Omental fat pad (tissue), 4 donors: ENCODE measurements around the gene DBP. TPM values are rescaled to one million over a fixed set of nuclear protein-coding genes. Genes with fewer than 3 reads are reported as not detected.

Source experiments
- ATAC-seq: fragments of 150-250 bp; one replicate; pipeline ENCODE4 v1.9.1; 2016; ENCODE audit warnings: mild to moderate bottlenecking, moderate library complexity; ENCODE audit not compliant: low FRiP score
- DNase-seq: peaks from one replicate; pipeline ENCODE4 v3.0.0-alpha.2; 2019; ENCODE audit warnings: low spot score
- total RNA-seq, 4 donors: library from RNA; depleted of rRNA; stranded (reverse); fragments of >200 nt; gene quantifications; one replicate each; pipeline ENCODE4 v1.1.0, GENCODE V29; 2016
- TF ChIP-seq, protein P1 (sequence below), 3 donors: fragments of 450-650 bp; IDR thresholded peaks; one replicate each; pipeline ENCODE4 v1.5.1; 2016 to 2017; ENCODE audit warnings: antibody characterized with exemption in 3 of 3, mild to moderate bottlenecking in 3 of 3, moderate library complexity in 2 of 3

Gene DBP
- total RNA-seq, 4 donors from 2014 or later: 2.6 to 12.6 (median 5.2) TPM

DNA sequence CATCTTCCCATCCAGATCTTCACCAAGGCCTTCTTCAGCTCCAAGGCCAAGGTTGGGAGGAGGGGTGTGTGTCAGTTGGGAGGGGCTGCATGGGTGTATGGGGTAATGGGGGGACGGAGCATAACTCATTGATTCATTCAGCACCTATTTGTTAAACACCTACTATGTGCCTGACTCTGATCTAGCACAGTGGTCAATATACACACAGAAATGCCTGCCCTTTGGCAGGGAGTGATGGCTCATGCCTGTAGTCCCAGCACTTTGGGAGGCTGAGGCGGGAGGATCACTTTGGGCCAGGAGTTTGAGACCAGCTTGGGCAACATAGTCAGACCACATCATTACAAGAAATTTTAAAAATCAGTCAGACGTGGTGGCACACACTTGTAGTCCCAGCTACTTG is 49.8 kb downstream of the DBP start:
- no peak for ATAC-seq

DNA sequence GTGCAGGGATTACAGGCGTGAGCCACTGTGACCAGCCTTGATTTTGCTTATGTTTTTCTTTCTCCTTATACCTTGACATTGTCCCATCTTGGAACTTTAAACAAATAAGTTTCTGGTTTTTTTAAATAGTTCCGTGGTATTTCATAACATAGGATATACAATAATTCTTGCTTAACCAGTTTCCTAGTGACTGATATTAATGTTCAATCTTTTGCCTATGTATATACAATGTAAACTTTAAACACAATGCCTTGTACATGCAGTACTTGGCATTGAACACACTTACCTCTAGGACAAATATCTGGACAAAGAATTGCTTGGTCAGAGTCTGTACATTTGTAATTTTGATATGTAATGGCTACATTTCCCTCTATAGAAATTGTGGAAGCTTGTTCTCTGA is 55.0 kb downstream of the DBP start:
- TF ChIP-seq, protein P1, sequence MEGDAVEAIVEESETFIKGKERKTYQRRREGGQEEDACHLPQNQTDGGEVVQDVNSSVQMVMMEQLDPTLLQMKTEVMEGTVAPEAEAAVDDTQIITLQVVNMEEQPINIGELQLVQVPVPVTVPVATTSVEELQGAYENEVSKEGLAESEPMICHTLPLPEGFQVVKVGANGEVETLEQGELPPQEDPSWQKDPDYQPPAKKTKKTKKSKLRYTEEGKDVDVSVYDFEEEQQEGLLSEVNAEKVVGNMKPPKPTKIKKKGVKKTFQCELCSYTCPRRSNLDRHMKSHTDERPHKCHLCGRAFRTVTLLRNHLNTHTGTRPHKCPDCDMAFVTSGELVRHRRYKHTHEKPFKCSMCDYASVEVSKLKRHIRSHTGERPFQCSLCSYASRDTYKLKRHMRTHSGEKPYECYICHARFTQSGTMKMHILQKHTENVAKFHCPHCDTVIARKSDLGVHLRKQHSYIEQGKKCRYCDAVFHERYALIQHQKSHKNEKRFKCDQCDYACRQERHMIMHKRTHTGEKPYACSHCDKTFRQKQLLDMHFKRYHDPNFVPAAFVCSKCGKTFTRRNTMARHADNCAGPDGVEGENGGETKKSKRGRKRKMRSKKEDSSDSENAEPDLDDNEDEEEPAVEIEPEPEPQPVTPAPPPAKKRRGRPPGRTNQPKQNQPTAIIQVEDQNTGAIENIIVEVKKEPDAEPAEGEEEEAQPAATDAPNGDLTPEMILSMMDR (IDR thresholded peaks at IDR 0.05): no peak

More for the DNA sequence above, 49.8 kb downstream of the DBP start:
- DNase-seq: no peak
- TF ChIP-seq, protein P1 (IDR thresholded peaks at IDR 0.05): no peak

More for the DNA sequence above, 55.0 kb downstream of the DBP start:
- DNase-seq: no peak
- no peak for ATAC-seq

Other genes with a start within 250 kb of the DBP start
- 100 to 1,000 TPM in 1 of 4 donors, 10 to 100 TPM in 3; 72.2 to 102 (median 75.3) TPM for gene KDELR1, start 245.8 kb downstream of the DBP start, total RNA-seq
- gene GRIN2D, start 243.7 kb downstream of the DBP start, total RNA-seq: under 1 TPM; 0.12 to 0.63 (median 0.33) TPM
- gene GRWD1, start 191.4 kb downstream of the DBP start, total RNA-seq: 10 to 100 TPM; 19.5 to 90.5 (median 31.5) TPM
- gene KCNJ14, start 181.8 kb downstream of the DBP start, total RNA-seq: 1 to 10 TPM in 2 of 4 donors, under 1 TPM in 2; 0.56 to 2.2 (median 1.1) TPM
- 10 to 100 TPM; 19.2 to 49.7 (median 26.8) TPM for gene CYTH2, start 168.0 kb downstream of the DBP start, total RNA-seq
- gene LMTK3, start 125.5 kb downstream of the DBP start, total RNA-seq: under 1 TPM; 0.12 to 0.47 (median 0.39) TPM
- not detected for gene SULT2B1, start 85.2 kb downstream of the DBP start, total RNA-seq
- gene SPACA4, start 30.6 kb downstream of the DBP start, total RNA-seq: not detected
- 1 to 10 TPM in 1 of 4 donors, under 1 TPM in 1, not detected in 2; 0.47 to 1.3 TPM for gene FAM83E, start 22.3 kb downstream of the DBP start, total RNA-seq
- 1,000 to 10,000 TPM; 1,539 to 2,303 (median 1,904) TPM for gene RPL18, start 18.2 kb downstream of the DBP start, total RNA-seq
- 10 to 100 TPM in 2 of 4 donors, 1 to 10 TPM in 2; 6.0 to 16.2 (median 9.5) TPM for gene SPHK2, start 17.9 kb downstream of the DBP start, total RNA-seq
- 10 to 100 TPM in 1 of 4 donors, 1 to 10 TPM in 3; 1.9 to 12.7 (median 5.7) TPM for gene CA11, start 8.8 kb upstream of the DBP start, total RNA-seq
- under 1 TPM in 1 of 4 donors, not detected in 3; 0.47 TPM for gene NTN5, start 35.6 kb upstream of the DBP start, total RNA-seq
- under 1 TPM in 2 of 4 donors, not detected in 2; 0.24 to 0.28 TPM for gene FUT2, start 58.6 kb upstream of the DBP start, total RNA-seq
- 1 to 10 TPM in 2 of 4 donors, under 1 TPM in 2; 0.36 to 3.0 (median 1.0) TPM for gene MAMSTR, start 82.3 kb upstream of the DBP start, total RNA-seq
- 10 to 100 TPM; 11.3 to 60.8 (median 32.4) TPM for gene RASIP1, start 103.2 kb upstream of the DBP start, total RNA-seq
- 1 to 10 TPM in 3 of 4 donors, not detected in 1; 1.3 to 2.5 (median 1.3) TPM for gene IZUMO1, start 109.5 kb upstream of the DBP start, total RNA-seq
- 1 to 10 TPM; 2.2 to 7.1 (median 5.3) TPM for gene FUT1, start 115.3 kb upstream of the DBP start, total RNA-seq
- gene FGF21, start 118.1 kb upstream of the DBP start, total RNA-seq: not detected
- gene BCAT2, start 173.7 kb upstream of the DBP start, total RNA-seq: 10 to 100 TPM; 20.5 to 65.3 (median 37.2) TPM
- gene HSD17B14, start 199.1 kb upstream of the DBP start, total RNA-seq: 10 to 100 TPM; 11.0 to 19.3 (median 13.0) TPM
- gene PLEKHA4, start 231.2 kb upstream of the DBP start, total RNA-seq: 10 to 100 TPM in 3 of 4 donors, 1 to 10 TPM in 1; 7.3 to 18.7 (median 14.9) TPM
- gene PPP1R15A, start 235.0 kb upstream of the DBP start, total RNA-seq: 100 to 1,000 TPM; 105 to 282 (median 176) TPM